Memory B cell (primary cell): ENCODE measurements around the gene DHRS7.
A peak's percentile ranks its signal among the peaks of the same experiment; 100 is the strongest.

Experiments used
- ATAC-seq: fragments of 150-1000 bp; cut with Tn5 transposase; 2 replicates; pipeline ENCODE4 v1.10.0; 2021; ENCODE audit warnings: low read depth, mild to moderate bottlenecking, moderate library complexity
- DNase-seq, 2 donors: peaks; one replicate each; pipeline ENCODE4 v3.0.0; 2022; ENCODE audit warnings: low spot score in 2 of 2
- H3K27ac Mint-ChIP-seq: one replicate; pipeline ENCODE4 v1.8.0; 2022; ENCODE audit warnings: mild to moderate bottlenecking, moderate library complexity, mixed read lengths
- H3K27me3 Mint-ChIP-seq: one replicate; pipeline ENCODE4 v1.8.0; 2022; ENCODE audit warnings: mixed read lengths
- H3K36me3 Mint-ChIP-seq: one replicate; pipeline ENCODE4 v1.8.0; 2022; ENCODE audit warnings: mild to moderate bottlenecking, mixed read lengths
- H3K4me1 Mint-ChIP-seq: one replicate; pipeline ENCODE4 v1.8.0; 2022; ENCODE audit warnings: mixed read lengths
- H3K4me3 Mint-ChIP-seq: one replicate; pipeline ENCODE4 v1.8.0; 2022; ENCODE audit warnings: mild to moderate bottlenecking, moderate library complexity, mixed read lengths
- H3K9me3 Mint-ChIP-seq: one replicate; pipeline ENCODE4 v1.8.0; 2022; ENCODE audit warnings: mixed read lengths

DHRS7 gene

DNA sequence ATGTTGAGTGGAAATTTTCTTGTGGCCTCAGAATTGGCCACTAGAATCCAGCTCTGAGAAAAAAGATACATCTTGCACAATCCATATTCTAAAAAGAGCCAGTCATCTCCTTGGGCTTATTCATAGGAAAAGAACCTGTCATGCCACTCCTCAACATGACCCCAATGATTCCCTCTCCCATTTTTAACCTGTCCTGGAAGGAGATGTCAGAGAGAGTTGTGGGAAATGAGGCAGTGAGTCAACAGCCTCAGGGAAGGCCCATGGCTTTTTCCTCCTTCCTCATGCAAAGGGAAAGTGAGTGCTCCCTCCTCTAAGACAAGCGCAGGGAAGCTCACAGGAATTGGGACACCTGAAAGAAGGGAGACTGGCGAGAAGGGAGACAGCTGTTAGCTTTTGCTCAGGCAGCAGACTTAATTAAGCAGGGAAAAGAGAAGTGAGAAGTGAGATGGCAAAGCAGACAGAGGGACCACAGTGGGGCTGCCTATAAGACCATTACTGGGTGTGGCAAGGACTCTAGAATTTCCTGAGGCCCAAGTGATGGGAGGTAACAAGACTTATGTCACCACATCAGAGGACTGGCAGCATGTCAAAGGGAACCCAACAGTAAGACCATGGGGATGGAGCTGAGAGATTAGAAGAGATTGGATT, 10.2 kb upstream of the DHRS7 start:
- ATAC-seq, result no peak

DNA sequence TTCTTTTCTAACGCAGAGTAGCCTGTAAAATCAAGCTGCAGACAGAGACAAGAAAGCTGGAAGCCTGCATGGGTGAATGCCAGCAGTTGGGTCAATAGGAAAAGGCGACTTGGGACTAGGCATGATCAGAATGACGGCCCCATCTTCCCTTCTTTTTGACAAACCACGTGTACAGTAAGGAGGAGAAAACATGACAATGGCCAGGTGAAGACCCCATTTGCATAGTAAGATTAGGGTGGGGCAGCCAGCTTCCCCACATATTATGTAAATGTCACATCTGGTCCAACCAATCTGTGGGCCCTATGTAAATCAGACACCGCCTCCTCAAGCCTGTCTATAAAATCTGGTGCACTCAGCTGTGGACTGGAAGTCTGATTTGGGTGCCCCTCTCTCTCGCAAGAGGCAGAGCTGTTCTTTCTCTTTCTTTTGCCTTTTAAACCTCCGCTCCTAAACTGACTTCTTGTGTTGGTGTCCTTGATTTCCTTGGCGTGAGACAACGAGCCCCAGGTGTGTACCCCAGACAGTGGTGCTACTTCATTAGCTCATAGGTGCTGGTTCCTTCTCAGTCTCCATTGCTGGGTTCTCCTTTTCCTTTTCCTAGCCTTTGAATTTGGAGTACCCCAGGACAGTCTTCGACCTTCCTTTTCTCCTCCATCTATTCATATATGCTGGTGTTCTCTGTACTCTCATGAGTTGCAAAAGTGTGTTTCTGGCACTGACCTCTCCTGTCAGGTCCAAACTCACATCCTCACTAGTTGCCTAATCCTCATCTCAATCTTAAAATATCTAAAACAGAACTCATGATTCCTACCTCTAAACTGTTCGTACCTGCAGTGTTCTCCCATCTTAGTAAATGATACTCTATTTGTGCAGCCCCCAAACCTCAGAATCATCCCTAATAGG, 9.4 kb upstream of the DHRS7 start:
- Mint-ChIP-seq H3K9me3 (no peaks in the 10 kb centered on the region), H3K4me3 (no peak overlapping the region), H3K27ac (no peak overlapping the region), H3K27me3 (no peaks in the 10 kb centered on the region), H3K36me3 (no peaks in the 10 kb centered on the region), H3K4me1 (peaks cover 7% of the 10 kb centered on the region)
- DNase-seq (no peak), ATAC-seq (no peak)

More for the DNA sequence above, 10.2 kb upstream of the DHRS7 start:
- Mint-ChIP-seq H3K4me3 (no peak overlapping the region), H3K27me3 (no peaks in the 10 kb centered on the region), H3K27ac (no peak overlapping the region), H3K4me1 (peaks cover 7% of the 10 kb centered on the region), H3K9me3 (no peaks in the 10 kb centered on the region), H3K36me3 (no peaks in the 10 kb centered on the region)
- no peak for DNase-seq

GRCh38 chr14:60171690-60172089, 6.5 kb upstream of the DHRS7 start:
- Mint-ChIP-seq H3K4me1 (peaks cover 11% of the 10 kb centered on the region), H3K27me3 (no peaks in the 10 kb centered on the region)
- ATAC-seq, result no peak

GRCh38 chr14:60170948-60171347, 5.8 kb upstream of the DHRS7 start:
- no peak overlapping the region for H3K27ac Mint-ChIP-seq
- ATAC-seq (no peak), DNase-seq (no peak)
- no peak overlapping the region for H3K4me3 Mint-ChIP-seq
- no peaks in the 10 kb centered on the region for H3K27me3 Mint-ChIP-seq
- H3K4me1 Mint-ChIP-seq, result peaks cover 17% of the 10 kb centered on the region
- no peaks in the 10 kb centered on the region for H3K9me3 Mint-ChIP-seq
- no peaks in the 10 kb centered on the region for H3K36me3 Mint-ChIP-seq

More at GRCh38 chr14:60171690-60172089, 6.5 kb upstream of the DHRS7 start:
- Mint-ChIP-seq H3K9me3 (no peaks in the 10 kb centered on the region), H3K4me3 (no peak overlapping the region), H3K36me3 (no peaks in the 10 kb centered on the region), H3K27ac (no peak overlapping the region)
- DNase-seq, result no peak

- Mint-ChIP-seq H3K27me3 (no peaks in the 10 kb centered on the region), H3K9me3 (no peaks in the 10 kb centered on the region), H3K27ac (no peak overlapping the region), H3K4me3 (no peak overlapping the region), H3K4me1 (peaks cover 16% of the 10 kb centered on the region), H3K36me3 (no peaks in the 10 kb centered on the region)
- DNase-seq (no peak), ATAC-seq (no peak)
Observed at GRCh38 chr14:60169722-60170121, 4.5 kb upstream of the DHRS7 start.

GRCh38 chr14:60166142-60166541, 944 bp upstream of the DHRS7 start:
- DNase-seq (no peak), ATAC-seq (no peak)
- Mint-ChIP-seq H3K36me3 (peaks cover 5% of the 10 kb centered on the region), H3K27ac (peak overlapping the region; percentile 97), H3K27me3 (no peaks in the 10 kb centered on the region), H3K4me3 (peak overlapping the region; percentile 95), H3K9me3 (no peaks in the 10 kb centered on the region), H3K4me1 (peaks cover 26% of the 10 kb centered on the region)

DNA sequence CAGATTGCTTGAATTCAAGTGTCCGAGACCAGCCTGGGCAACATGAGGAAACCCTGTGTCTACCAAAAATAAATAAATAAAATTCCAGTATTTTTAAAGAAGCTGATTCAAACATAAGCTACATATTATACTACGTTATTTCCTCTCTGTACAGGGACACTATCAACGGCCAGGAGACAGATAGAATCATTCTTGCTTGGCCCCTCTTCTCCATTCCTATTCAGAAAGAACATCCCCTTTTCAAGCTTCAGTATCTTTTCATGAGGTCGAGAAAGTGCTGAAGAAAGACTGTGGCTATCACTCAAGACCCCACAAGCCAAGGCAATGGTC, 314 bp upstream of the DHRS7 start:
- DNase-seq (no peak), ATAC-seq (peak; percentile 20)
- Mint-ChIP-seq H3K27me3 (no peaks in the 10 kb centered on the region), H3K36me3 (peaks cover 5% of the 10 kb centered on the region), H3K4me3 (peak overlapping the region; percentile 95), H3K27ac (peak overlapping the region; percentile 97), H3K4me1 (peaks cover 27% of the 10 kb centered on the region), H3K9me3 (no peaks in the 10 kb centered on the region)

DNA sequence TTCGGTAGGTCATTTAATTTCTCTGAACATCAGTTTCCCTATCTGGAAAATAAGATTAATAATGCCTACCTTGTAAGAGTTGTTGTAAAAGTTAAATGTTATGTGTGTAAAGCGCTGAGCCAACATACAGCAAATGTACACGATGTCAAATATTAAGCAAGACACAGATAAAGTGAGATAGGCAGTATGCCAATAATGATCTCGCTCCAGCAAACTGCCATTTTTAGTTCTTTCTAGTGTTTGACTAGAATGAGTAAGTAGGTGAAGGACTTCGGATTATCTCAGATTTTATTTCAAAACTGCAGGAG, 840 bp downstream of the DHRS7 start:
- H3K36me3 Mint-ChIP-seq, result peaks cover 5% of the 10 kb centered on the region
- H3K4me3 Mint-ChIP-seq, result peak overlapping the region; percentile 95
- no peaks in the 10 kb centered on the region for H3K9me3 Mint-ChIP-seq
- peak overlapping the region; percentile 97 for H3K27ac Mint-ChIP-seq
- no peaks in the 10 kb centered on the region for H3K27me3 Mint-ChIP-seq
- H3K4me1 Mint-ChIP-seq, result peaks cover 28% of the 10 kb centered on the region
- DNase-seq (no peak), ATAC-seq (peak; percentile 3)

- Mint-ChIP-seq H3K9me3 (no peaks in the 10 kb centered on the region), H3K36me3 (peaks cover 5% of the 10 kb centered on the region), H3K27ac (peak overlapping the region; percentile 97), H3K27me3 (no peaks in the 10 kb centered on the region), H3K4me3 (peak overlapping the region; percentile 51), H3K4me1 (peaks cover 32% of the 10 kb centered on the region)
- DNase-seq (no peak), ATAC-seq (no peak)
Observed at GRCh38 chr14:60163693-60164092, 1.5 kb downstream of the DHRS7 start.

DNA sequence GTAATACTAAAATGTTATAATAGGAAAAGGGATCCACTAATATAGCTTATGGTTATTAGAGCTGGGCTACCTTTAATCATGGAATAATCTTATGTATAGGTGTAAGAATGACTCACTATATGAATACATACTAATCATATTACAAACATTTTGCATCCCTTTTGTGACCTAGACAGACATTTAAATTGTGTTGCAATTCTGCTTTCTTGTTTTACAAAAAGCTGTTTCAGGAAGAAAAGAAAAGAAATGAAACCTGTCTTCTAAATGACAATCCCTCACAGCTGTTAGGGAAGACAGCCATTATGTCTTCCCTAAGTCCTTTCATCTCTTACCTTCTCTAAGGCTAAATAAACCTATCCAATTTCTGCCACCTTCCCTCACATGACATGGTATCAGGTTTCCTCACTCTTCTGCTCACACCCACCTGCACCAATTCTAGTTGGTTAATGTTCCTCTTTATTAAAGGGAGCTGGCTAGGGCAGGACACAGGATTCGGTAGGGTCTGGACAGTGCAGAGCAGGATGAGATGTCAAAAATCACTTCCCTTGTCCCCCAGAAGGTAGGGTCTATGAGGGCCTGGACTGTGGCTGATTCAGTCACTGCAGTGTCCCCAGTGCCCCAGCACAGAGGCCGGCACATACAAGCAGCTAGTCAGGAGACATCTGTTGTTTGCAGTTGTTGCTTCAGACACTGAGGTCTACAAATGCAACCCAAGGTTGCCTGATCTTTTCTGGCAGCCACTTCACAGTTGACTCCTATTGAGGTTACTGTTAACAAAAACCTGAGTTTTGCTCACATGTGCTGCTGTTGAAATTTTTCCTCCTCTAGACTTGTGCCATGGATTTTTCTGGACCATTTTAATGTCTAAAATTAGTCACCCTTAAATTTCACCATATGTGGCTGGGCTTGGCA, 3.7 kb downstream of the DHRS7 start:
- peaks cover 8% of the 10 kb centered on the region for H3K36me3 Mint-ChIP-seq
- peaks cover 33% of the 10 kb centered on the region for H3K4me1 Mint-ChIP-seq
- peak overlapping the region; percentile 69 for H3K27ac Mint-ChIP-seq
- DNase-seq (no peak), ATAC-seq (no peak)
- H3K4me3 Mint-ChIP-seq, result no peak overlapping the region
- no peaks in the 10 kb centered on the region for H3K27me3 Mint-ChIP-seq
- no peaks in the 10 kb centered on the region for H3K9me3 Mint-ChIP-seq

GRCh38 chr14:60160422-60160821, 4.8 kb downstream of the DHRS7 start:
- H3K36me3 Mint-ChIP-seq, result peaks cover 13% of the 10 kb centered on the region
- H3K4me1 Mint-ChIP-seq, result peaks cover 26% of the 10 kb centered on the region
- no peak overlapping the region for H3K4me3 Mint-ChIP-seq
- DNase-seq, result no peak
- no peaks in the 10 kb centered on the region for H3K27me3 Mint-ChIP-seq
- H3K27ac Mint-ChIP-seq, result peak overlapping the region; percentile 69
- no peaks in the 10 kb centered on the region for H3K9me3 Mint-ChIP-seq
- ATAC-seq, result no peak

DNA sequence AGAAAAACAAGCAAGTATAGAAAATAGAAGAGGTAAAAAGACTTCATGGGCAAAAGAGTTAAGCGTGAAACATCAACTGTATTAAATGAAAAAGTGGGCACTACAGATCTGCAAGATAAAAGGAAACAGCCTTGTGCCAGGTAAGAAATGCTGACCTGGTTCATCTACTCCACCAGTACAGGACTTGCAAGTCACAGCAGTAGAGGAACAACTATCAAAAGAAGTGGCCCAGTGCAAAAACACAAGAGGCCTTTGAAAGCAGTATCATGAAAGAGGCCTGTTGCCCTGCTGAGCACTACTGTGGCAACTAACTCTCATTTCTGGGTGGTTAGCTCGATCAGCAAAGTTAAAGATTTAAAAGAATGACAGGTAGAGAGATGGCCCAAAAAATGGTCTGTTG, 10.5 kb downstream of the DHRS7 start:
- Mint-ChIP-seq H3K27ac (peak overlapping the region; percentile 79), H3K27me3 (no peaks in the 10 kb centered on the region), H3K4me3 (no peak overlapping the region), H3K4me1 (peaks cover 25% of the 10 kb centered on the region), H3K36me3 (peaks cover 30% of the 10 kb centered on the region), H3K9me3 (no peaks in the 10 kb centered on the region)
- DNase-seq, result no peak
- no peak for ATAC-seq

DNA sequence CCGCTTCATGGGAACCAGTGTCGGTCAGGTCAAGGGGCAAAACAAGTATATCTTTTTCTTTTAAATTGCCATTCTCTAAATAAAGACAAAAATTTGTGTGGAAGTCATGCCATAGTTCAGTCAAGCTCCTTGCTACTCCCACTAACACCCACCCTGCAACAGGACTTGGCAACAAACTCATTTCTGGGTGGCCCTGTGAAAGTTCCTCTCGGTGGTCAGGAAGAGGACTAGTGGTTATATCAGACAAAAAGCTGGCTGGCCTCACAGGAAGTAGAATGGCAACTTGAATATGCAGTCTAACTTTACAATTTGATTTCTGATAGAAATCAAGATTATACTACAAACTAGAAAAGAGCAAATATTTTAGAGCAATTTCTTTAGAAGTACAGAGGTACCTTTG, 11.2 kb downstream of the DHRS7 start:
- Mint-ChIP-seq H3K36me3 (peaks cover 32% of the 10 kb centered on the region), H3K4me3 (no peak overlapping the region), H3K4me1 (peaks cover 24% of the 10 kb centered on the region), H3K27ac (peak overlapping the region; percentile 79), H3K9me3 (no peaks in the 10 kb centered on the region), H3K27me3 (no peaks in the 10 kb centered on the region)
- no peak for ATAC-seq
- DNase-seq, result no peak

- Mint-ChIP-seq H3K9me3 (no peaks in the 10 kb centered on the region), H3K27me3 (no peaks in the 10 kb centered on the region), H3K4me1 (peaks cover 15% of the 10 kb centered on the region), H3K36me3 (peaks cover 35% of the 10 kb centered on the region), H3K4me3 (no peak overlapping the region), H3K27ac (peak overlapping the region; percentile 93)
- peak; percentile 100 for ATAC-seq
- peak; percentile 18 to 26 for DNase-seq
Observed at GRCh38 chr14:60151715-60152114, 13.5 kb downstream of the DHRS7 start.
